Effector memory CD4-positive, alpha-beta T cell (primary cell): ENCODE results near the gene LMCD1.

ENCODE experiments used
- DNase-seq, 3 donors: peaks; one replicate each; pipeline ENCODE4 v3.0.0-alpha.2; 2020
- H3K27ac ChIP-seq: 2 replicates; pipeline ENCODE4 v1.7.0; 2013; ENCODE audit warnings: mild to moderate bottlenecking, low read length, moderate library complexity; ENCODE audit not compliant: insufficient read depth, poor library complexity, severe bottlenecking
- H3K27me3 ChIP-seq: replicated peaks from 2 replicates; pipeline ENCODE4 v1.7.0; 2013; ENCODE audit warnings: mild to moderate bottlenecking, low read length; ENCODE audit not compliant: insufficient read depth, control insufficient read depth, poor library complexity, severe bottlenecking
- H3K36me3 ChIP-seq: 2 replicates; pipeline ENCODE4 v1.7.0; 2013; ENCODE audit warnings: mild to moderate bottlenecking, low read length, moderate library complexity; ENCODE audit not compliant: control insufficient read depth, insufficient read depth
- H3K4me1 ChIP-seq: 2 replicates; pipeline ENCODE4 v1.7.0; 2013; ENCODE audit warnings: low read length, mild to moderate bottlenecking; ENCODE audit not compliant: control insufficient read depth, insufficient read depth, poor library complexity, severe bottlenecking
- H3K4me3 ChIP-seq: 2 replicates; pipeline ENCODE4 v1.7.0; 2013; ENCODE audit warnings: low read length, low read depth, mild to moderate bottlenecking; ENCODE audit not compliant: insufficient read depth, poor library complexity, severe bottlenecking
- H3K9me3 ChIP-seq: 2 replicates; pipeline ENCODE4 v1.7.0; 2013; ENCODE audit warnings: mild to moderate bottlenecking, low read length, moderate library complexity; ENCODE audit not compliant: control insufficient read depth

Gene LMCD1

DNA sequence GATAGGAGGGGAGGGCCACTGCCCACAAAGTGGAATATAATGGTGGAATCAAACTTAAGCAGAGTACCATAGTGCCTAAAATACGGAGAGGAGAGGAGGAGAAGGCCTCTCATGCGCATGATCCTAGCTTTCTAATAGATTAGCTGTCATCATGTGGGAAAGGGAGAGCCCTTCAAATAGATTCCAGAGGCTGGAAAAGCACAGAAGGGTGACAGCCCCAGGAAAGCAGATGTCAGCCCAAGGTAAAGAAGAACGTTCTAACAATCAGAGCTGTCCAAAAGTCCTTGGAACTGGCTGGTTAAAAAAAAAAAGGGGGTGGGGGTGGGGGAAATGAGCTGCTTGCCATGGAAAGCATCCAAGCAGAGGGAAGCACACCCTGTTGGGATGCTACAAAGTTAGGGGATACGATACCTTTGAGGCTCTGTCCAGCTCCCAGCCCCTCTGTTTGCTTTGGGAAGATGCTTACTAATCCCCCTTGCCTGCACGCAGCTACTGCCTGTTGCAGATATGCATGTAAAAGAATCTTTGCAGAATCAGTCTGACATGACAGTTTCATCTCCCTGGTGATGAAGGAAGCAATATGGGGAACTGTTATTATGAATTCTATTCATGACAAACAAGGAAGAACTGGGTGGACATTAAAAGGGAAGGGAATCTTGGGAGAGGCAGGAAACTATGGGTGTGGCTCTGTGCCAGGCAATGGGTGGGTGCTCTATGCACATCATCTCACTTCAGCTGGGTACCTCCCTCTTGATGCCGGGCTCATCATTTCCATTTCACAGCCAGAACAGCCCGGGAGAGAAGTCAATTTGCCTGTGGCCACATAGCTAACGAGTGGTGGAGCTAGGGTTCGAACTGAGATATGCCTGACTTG, 10.1 kb upstream of the LMCD1 start:
- H3K9me3 ChIP-seq = no peaks in the 10 kb centered on the region
- H3K4me3 ChIP-seq = no peak overlapping the region
- DNase-seq = no peak
- H3K27me3 ChIP-seq = no peaks in the 10 kb centered on the region
- no peaks in the 10 kb centered on the region for H3K36me3 ChIP-seq
- no peak overlapping the region for H3K27ac ChIP-seq
- H3K4me1 ChIP-seq = no peaks in the 10 kb centered on the region

DNA sequence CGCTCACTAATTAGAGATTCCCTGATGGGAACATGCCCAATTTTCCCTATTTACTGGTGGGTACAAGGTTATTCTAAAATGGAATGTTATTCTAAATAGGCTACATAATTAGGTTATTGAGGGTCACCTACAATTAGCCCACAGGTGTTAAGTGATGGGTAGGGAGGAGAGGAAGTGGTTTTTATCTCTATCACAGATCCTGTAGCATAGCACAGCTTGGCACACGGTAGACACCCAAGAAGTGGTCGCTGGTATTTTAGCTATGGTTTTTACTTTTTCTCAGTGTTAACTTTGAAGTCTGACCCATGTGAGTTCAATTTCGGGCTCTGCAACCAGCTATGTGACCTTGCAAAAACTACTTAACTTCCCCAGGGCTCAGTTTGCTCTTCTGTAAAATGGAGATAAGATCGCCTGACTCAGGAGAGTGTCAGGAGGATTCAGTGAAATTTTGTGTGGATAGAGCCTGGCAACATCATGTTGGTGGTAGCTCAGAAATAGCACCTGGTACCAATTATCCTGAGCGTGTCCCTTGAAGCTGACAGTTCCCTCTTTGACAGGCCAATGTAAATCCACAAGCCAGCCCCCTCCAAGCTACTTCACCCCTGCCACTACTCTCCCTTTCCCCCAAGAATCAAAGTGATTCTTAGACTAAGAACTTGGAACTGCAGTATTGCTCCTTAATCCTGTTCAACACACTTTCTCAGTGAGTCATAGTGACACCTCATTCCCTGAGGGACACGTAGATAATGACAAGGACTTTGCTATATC, 8.7 kb upstream of the LMCD1 start:
- no peak for DNase-seq
- Histone ChIP-seq H3K27ac (no peak overlapping the region), H3K9me3 (no peaks in the 10 kb centered on the region)

DNA sequence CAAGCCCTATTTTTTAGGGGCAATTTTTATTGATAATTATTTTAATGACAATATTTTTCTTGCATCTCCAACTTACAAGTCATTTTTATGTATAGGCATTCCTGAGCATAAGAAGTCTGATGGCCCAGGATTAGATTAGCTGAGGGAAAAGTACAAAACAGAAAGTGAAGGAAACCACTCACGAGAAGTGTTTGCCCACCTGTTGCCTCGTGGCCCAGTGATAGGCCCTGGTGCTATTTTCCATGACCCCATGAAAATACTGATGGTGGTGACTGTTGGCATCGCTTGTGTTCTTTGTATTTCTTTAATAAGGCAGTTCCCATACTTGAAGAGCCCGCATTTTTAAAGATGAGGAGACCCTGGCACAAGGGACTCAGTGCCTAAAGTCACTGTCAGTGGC, 7.9 kb upstream of the LMCD1 start:
- no peak overlapping the region for H3K4me3 ChIP-seq
- no peaks in the 10 kb centered on the region for H3K36me3 ChIP-seq
- DNase-seq = no peak
- no peaks in the 10 kb centered on the region for H3K9me3 ChIP-seq
- H3K27ac ChIP-seq = no peak overlapping the region
- H3K4me1 ChIP-seq = no peaks in the 10 kb centered on the region
- no peaks in the 10 kb centered on the region for H3K27me3 ChIP-seq

More for the DNA sequence above, 8.7 kb upstream of the LMCD1 start:
- Histone ChIP-seq H3K36me3 (no peaks in the 10 kb centered on the region), H3K4me1 (no peaks in the 10 kb centered on the region), H3K27me3 (no peaks in the 10 kb centered on the region), H3K4me3 (no peak overlapping the region)

GRCh38 chr3:8494327-8494726, 7.3 kb upstream of the LMCD1 start:
- no peaks in the 10 kb centered on the region for H3K4me1 ChIP-seq
- no peak overlapping the region for H3K27ac ChIP-seq
- no peaks in the 10 kb centered on the region for H3K27me3 ChIP-seq
- no peak for DNase-seq
- H3K9me3 ChIP-seq = no peaks in the 10 kb centered on the region
- H3K36me3 ChIP-seq = no peaks in the 10 kb centered on the region
- H3K4me3 ChIP-seq = no peak overlapping the region

DNA sequence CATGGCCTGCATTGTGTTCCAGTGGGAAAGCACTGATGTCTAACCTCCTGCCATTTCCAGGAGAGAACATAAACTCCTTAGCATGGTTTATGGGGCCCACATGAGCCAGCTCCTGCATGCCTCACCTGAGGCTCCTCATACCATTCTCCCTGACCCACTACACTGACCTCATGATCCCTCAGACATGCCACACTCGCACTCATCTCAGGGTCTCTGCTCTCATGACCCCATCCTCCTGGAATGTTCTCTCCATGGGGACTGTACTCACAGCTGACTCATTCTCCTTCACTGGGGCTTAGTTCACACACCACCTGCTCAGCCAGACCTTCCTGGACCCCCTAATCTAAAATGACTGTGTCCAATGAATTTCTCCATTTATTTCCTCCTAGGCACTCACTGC, 4.0 kb upstream of the LMCD1 start:
- Histone ChIP-seq H3K36me3 (no peaks in the 10 kb centered on the region), H3K4me1 (peaks cover 5% of the 10 kb centered on the region), H3K4me3 (no peak overlapping the region), H3K27me3 (no peaks in the 10 kb centered on the region), H3K9me3 (no peaks in the 10 kb centered on the region), H3K27ac (no peak overlapping the region)
- no peak for DNase-seq

- H3K27me3 ChIP-seq = no peaks in the 10 kb centered on the region
- no peak overlapping the region for H3K4me3 ChIP-seq
- no peaks in the 10 kb centered on the region for H3K9me3 ChIP-seq
- no peak overlapping the region for H3K27ac ChIP-seq
- peaks cover 5% of the 10 kb centered on the region for H3K4me1 ChIP-seq
- no peaks in the 10 kb centered on the region for H3K36me3 ChIP-seq
- DNase-seq = no peak
Observed at GRCh38 chr3:8499181-8499611, 2.4 kb upstream of the LMCD1 start.

GRCh38 chr3:8500319-8500988, 1.2 kb upstream of the LMCD1 start:
- H3K27ac ChIP-seq = no peak overlapping the region
- no peaks in the 10 kb centered on the region for H3K36me3 ChIP-seq
- no peak overlapping the region for H3K4me3 ChIP-seq
- DNase-seq = no peak
- H3K9me3 ChIP-seq = no peaks in the 10 kb centered on the region
- H3K27me3 ChIP-seq = no peaks in the 10 kb centered on the region
- H3K4me1 ChIP-seq = peaks cover 5% of the 10 kb centered on the region

DNA sequence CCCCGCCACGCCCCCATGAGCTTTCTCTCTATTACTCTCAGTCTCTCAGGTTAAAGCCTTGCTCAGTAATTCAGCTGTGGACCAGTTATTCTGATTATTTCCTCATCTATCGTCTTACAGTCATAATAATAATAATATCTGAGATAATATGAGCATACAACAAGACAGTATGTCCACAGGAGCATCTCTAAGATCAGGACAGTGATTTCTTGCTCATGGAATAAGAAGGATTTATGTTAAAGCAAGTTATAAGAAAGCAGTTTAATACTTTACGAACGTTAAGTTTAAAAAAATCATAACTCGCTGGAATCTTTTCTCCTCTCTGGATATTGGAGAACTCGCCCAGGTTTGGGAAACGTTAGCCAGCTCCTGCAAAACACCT, 643 bp upstream of the LMCD1 start:
- H3K27me3 ChIP-seq = no peaks in the 10 kb centered on the region
- DNase-seq = no peak
- peaks cover 5% of the 10 kb centered on the region for H3K4me1 ChIP-seq
- peak overlapping the region; percentile 56 for H3K4me3 ChIP-seq
- H3K36me3 ChIP-seq = no peaks in the 10 kb centered on the region
- peak overlapping the region; percentile 53 for H3K27ac ChIP-seq
- H3K9me3 ChIP-seq = no peaks in the 10 kb centered on the region

DNA sequence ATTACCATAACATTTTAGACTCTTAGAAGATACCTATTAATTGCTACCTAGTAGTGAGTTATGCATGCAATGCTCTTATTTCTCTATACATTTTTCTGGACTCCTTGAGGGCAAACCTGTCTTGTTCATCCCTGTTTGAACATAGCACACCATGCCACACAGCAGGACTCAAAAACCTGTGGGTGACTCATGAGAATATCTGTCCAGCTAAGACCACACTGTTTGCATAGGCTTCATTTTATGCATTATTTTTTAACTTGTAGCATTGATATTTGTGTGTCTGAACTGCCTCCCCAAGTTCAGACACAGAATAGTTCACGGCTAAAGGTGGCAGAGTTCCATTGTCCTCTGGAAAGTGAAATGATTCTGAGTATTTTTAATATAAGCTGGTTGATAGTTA, 1.8 kb downstream of the LMCD1 start:
- Histone ChIP-seq H3K27ac (no peak overlapping the region), H3K9me3 (no peaks in the 10 kb centered on the region), H3K4me3 (no peak overlapping the region), H3K27me3 (no peaks in the 10 kb centered on the region), H3K4me1 (peaks cover 5% of the 10 kb centered on the region), H3K36me3 (no peaks in the 10 kb centered on the region)
- no peak for DNase-seq
